A172 (cell line): ENCODE data around the gene PSMG3. TPM values are rescaled to one million over a fixed set of nuclear protein-coding genes. Genes with fewer than 3 reads are reported as not detected.
"Not testable (repeated sequence)": the region's sequence is repeated elsewhere in the genome, so short reads cannot be mapped to it uniquely, and the experiment has no call there.

Experiments
- DNase-seq: peaks from one replicate; pipeline ENCODE4 v3.0.0-alpha.2; 2015; ENCODE audit warnings: low spot score
- total RNA-seq: library from RNA; depleted of rRNA; stranded (reverse); fragments of >200 nt; shearing (Covaris generic); gene quantifications from 2 replicates; pipeline ENCODE4 v1.2.3, GENCODE V29; 2014

The PSMG3 gene
- total RNA-seq, 1 experiment from 2014 or later = 91.0 TPM

DNA sequence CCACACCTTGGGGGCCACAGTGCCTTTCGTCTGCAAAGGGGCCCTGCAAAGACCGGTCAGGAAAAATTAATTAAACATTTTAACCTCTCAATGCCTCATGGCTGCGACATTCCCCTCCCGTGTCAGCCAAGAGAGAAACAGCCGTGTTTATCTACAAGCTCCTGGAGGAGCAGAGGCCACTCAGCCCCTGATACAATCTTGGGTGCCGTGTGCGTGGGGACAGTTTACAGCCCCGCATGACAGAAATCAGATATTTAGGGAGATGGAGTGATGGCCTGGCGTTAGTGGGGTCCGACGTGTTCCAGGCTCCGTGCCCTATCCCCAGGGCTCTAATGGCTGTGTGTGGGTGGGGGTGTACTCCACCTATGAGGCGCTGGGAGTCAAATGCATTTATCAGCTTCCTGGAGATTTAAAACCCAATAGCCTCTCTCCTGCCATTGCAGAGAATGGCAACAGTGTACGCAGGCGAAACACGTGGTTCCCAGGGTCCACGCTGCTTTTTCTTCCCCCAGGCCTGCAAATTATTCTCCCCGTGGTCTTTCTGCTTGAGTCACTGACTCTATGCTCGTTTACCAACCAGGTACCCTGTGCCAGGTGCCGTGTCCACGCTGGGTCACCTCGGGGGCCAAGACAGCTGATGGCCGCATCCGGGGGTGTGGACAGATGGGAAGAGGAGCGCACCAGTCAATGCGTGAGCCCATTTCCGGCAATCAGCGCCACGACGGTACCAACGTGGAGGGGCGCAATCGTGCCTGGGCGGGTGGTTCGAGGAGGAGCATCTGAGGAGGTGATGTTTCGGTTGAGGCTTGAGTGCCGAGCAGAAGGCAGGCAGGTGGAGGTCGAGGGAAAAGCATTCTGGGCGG is 26.6 kb upstream of the PSMG3 start:
- DNase-seq = no peak

DNA sequence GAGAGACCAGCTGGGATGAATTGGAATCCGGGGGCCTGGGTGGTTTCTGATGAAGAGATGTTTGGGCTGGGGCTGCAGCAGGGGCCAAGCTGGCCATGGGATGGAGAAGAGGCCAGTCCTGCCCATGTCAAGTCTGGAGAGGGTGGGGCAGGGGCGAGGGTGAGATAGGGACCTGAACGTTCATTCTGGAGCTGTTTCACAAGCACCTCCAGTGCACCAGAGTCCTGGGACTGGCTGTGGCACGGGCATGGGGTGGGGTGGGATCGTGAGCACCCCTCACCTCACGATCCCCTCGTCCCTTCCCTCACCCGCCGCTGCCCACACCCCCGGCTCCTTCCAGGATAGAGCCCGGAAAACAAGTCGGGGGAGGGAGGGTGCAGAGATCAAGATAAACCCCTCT is 25.8 kb upstream of the PSMG3 start:
- DNase-seq = no peak

DNA sequence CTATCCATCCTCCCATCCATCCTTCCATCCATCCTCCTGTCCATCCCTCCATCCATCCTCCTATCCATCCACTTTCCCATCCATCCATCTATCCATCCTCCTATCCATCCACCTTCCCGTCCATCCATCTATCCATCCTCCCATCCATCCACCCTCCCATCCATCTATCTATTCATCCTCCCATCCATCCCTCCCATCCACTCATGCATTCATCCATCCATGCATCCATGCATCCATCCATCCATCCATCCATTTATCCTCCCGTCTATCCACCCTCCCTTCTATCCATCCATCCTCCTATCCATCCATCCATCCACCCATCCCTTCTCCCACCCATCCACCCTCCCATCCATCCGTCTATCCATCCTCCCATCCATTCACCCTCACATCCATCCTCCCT is 25.2 kb upstream of the PSMG3 start:
- no peak for DNase-seq

DNA sequence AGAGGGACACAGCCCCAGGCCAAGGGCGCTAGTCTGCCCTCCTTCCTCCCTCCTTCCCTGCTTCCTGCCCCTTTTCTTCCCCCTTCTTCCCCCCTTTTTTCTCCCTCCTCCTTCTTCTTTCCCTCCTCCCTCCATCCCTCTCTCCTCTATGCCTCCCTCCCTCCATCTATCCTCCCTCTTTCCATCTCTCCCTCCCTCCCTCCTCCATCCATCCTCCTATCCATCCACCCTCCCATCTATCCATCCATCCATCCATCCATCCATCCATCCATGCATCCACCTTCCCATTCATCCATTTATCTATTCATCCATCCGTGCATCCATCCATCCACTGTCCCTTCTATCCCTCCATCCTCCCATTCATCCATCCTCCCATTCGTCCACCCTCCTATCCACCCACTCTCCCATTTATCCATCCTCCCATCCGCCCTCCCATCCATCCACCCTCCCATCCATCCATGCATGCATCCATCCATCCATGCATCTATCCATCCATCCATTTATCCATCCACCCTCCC is 24.1 kb upstream of the PSMG3 start:
- no peak for DNase-seq

DNA sequence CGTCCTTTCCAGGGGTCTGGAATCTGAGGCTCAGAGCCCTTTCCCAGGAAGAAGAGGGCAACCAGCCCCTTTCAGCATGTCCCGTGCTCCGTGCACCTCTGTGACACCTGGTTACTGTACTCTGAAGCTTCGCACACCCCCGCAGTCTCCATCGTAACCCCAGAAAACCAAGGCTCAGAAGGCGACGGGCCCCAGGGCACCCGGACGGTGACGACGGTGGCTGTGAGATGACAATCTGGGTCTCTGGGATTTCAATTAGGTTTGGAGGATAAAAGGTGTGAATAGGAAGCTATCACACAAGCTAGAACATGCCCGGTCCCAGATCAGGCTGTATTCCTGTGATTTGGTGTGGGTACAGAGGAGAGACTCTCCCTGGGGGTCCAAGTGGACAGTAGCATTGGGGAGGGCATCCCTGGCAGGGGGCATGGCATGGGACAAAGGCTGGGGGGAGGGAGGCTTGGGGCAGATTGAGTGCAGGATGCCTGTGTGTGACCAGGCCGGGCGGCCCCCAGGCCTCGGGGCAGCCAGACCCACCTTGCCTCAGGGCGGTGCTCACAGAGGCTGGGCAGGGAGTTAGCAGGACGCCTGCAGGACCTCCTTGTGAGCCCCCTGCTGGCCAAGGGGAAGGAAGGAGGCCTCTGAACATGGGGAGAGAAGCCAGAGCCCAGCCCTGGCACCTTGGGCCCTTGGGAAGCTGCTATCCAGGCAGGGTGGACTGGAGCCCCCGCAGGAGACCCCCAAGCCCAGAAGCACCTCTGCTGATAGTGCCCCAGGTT is 23.4 kb upstream of the PSMG3 start:
- no peak for DNase-seq

DNA sequence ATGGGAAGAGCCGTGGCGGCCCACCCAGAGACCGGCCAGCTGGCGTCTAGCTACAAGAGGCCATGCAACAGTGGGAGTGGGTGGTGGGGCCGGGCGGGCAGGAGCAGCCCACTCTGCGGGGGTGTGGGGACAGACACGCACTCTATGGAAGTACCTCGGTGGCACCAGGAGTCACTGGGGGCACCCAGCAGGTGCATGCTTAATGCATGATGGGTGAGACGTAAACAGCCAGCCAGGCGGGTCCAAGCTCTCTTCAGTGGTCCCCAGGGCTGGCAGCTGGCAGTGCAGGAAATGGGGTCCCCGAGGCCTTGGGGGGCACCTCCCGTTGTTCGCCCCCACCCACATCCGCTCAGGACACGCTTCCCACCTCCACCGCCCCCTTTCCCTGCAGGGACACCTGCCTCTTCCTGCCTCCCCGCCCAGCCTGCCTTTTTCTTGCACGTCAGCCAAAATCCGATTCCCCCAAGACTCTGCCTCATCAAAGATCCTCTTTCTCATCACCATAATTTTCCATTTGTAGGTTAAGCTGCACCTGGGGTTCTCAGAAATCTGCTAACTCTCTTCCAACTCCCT is 22.6 kb upstream of the PSMG3 start:
- no peak for DNase-seq

DNA sequence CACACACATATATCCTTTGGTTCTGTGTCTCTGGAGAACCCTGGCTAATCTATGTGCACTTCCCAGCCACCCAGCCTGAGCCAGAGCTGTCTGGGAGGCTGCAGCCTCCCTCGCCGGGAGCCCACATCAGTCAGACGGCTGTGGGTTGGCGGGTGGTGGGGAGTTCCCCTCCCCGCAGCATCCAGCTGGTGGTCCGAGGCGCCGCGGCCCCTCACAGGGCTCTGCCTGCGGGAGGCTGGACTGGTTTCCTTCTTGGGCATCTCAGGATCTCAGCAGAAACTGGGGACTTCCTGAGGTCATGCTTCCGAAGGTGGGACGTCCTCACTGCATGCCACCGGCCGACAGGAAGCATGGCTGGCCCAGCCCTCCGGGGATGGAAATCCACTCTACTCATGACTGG is 22.0 kb upstream of the PSMG3 start:
- no peak for DNase-seq

DNA sequence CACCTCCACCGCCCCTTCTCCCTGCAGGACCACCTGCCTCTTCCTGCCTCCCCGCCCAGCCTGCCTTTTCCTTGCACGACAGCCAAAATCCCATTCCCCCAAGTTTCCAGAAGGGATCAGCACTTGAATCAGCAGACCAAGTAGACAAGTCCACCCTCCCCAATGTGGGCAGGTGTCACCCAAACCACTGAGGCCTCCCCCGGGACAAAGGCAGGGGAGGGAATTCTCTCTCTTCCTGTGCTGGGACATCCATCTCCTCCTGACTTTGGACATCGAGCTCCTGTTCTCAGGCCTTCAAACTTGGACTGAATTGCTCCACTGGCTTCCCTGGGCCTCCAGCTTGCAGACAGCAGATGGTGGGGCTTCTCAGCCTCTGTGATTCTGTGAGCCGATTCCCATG is 21.6 kb upstream of the PSMG3 start:
- no peak for DNase-seq

DNA sequence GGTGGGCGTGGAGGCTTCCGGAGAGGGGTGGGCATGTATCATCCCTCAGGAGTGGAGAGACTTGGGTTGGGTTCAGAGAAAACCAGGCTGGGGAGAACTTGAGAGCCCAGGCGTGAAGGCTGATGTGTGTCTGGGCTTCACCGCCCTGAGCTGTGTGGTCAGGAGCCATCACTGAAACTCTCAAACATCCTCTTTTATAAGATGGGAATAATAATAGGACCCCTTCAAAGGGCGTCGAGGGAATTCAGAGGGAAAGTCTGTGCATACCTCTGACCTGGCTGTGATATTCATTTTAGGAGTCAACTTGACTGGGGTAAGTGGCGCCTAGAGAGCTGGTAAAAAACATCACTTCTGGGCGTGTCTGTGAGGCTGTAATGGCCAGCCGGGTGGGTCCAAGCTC is 21.1 kb upstream of the PSMG3 start:
- DNase-seq = no peak

DNA sequence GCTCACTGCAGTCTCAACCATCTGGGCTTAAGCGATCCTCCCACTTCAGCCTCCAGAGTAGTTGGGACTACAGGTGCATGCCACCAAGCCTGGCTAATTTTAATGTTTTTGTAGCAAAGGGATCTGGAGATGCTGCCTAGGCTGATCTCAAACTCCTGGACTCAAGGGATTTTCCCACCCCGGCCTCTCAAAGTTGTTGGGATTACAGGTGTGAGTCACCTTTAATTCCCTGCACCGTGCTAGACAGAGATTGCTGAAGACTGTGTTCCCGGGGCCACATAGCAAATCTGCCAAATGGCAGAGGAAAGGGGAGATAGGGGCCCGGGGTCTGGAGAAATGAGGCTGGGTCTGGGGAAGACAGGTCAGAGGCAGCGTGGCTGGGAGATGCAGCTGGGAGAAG is 20.6 kb upstream of the PSMG3 start:
- peak; percentile 57 for DNase-seq

DNA sequence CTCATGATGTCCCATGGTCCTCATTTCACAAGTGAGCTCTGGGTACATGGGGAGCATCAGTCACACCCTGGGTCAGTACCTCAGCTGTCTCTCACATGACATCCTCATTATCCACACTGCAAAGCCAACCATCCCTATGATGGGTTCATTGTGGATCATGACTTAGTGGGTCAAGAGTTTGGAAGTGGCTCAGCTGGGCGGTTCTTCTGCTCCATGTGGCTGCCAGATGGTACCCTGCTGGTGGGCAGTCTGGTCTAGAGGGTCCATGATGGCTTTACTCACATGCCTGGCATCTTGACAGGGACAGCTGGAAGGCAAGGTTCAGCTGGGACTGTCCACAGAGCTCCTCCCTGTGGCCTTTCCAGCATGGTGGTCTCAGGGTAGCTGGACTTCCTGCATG is 19.1 kb upstream of the PSMG3 start:
- no peak for DNase-seq

DNA sequence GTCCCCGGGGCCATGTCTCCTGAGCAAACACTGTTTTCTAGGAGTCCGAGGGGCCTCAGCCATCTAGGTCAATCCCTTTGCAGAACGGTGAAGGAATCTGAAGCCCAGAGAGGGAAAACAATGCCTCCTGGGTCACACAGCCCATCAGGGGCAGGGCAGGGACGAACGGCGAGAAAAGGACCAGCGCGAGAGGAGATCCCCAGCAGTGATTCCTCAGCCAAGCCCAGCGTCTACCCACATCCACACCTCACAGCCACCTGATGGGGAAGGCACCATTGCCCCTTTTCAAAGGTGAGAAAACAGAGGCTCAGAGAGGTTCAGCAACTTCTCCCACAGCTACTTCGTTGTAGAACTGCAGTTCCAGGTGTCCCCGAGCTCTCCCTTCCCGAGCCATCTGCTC is 17.9 kb upstream of the PSMG3 start:
- no peak for DNase-seq

DNA sequence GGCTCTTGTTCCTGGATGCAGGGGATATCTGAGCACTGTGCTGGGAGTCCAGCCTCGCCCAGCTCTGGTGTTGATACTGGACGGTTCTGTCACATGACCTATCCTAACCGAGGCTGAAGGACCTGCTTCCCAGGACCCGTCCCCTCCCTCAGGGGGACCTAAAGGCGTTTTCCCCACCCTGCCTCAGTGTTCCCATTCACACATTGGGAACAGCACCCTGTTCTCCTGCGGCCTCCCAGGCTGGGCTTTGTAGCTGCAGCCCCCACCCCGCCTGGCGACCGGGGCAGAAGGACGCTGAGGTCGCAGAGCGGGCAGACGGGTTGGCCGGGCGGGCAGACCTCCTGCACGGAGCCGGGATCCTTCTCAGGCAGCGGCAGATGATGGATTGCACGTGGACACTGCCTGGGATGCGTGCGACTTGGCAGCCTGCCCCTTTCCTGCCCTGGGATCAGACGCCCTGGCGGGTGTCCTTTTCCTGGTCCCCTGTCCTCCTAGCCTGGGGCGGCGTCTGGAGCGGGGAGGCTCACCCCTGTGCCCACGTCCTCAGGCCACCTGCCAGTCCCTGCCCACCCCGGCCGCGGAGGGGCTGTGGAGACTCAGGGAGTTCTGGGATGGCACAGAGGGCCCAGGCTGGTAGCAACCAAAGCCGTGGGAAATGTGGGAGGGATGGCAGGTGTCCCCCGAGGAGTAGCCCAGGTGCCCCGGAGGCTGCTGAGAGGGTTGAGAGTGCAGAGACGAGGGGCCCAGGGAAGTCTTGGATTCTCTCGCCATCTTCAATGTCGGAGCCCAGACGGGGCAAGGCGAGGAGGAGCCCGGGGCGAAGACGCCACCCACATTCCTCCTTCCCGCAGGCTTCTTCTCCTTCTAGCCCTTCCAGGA is 17.2 kb upstream of the PSMG3 start:
- no peak for DNase-seq

DNA sequence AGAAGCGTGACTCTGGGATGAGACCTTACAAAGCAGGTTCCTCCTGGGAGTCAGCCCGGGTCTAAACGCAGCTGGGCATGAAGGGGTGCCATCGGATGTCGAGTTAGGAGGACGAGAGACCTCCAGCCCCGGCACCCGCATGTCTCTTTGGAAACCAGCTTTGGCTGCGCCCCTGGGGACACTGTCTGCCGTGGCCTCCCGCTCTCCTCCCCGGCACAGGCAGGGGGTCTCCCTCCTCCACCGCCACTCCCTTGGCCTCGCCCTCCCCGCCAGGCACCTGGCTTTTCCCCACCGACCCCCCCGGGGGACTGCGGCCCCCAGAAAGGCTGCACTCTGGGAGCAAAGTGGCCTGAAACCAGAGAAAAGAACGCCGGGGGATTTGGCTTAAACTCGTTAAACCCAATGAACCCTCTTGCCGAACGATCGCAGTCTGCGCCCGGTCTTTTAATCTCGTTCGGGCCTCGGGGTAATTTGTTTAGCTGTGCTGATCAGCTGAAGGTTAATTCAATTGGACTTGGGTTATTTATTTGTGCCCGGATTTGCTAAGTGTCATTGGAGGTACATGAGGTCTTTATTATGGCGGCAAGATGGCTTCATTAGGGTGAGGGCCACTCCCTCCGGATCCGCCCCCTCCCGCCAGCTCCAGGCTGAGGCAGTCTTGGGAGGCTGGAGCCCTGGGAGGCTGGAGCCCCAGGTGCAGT is 16.4 kb upstream of the PSMG3 start:
- no peak for DNase-seq

DNA sequence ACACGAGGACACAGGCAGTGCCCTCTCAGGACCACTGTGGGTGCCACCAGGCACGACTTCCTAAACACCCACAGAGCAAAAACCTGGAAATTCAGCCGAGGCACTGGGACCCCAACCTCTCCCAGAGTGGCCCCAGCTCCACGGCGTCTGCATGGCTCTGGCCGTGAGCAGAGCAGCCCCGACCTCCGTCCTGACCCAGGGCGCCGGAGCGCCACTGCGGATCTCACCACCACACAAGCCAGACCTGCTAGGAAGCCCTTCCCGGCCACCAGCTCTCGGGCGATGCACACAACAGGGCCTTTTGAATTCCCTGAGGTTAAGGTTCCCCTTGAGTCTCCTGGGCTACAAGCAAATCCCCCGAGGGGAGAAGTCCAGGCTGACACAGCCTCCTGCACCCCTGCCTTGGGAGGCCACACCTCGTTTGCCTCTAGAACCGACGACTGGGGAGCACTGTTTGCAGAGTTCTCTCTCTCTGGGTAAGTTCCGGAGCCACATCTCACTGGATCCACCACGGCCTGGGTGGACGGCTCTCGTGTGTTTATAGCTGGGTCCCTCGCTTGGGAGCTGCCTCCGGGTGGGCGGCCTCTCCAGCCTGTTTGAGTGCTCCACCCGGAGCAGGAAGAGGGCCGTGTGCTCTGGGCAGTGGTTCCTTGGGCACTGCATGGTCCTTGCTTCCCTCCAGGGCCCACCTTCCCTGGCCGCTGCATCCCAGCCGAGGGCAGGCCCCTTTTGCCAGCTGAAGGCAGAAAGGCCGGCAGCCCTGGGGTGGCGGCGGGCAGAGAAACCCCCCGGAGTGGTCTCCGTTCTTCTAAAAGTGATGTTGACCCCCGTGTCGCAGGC is 15.5 kb upstream of the PSMG3 start:
- DNase-seq = no peak

DNA sequence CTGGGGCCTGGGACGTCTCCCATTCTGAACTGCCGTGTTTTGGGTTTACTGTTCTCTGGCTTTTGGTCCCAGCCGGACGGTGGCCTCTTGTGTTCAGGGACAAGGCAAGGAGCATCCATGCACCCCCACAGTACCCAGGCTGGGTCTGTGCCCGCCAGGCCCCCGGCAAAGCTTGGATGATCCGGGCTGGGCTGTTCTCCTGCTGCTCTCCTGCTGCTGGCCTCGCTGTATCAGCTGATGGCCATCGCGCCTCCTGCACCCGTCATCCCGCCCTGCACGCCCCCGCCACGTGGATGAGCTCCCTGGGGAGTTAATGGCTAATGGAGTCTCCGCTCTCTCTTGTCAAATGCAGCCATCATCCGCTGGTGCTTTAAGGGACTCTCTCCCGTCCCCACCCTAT is 14.9 kb upstream of the PSMG3 start:
- no peak for DNase-seq

DNA sequence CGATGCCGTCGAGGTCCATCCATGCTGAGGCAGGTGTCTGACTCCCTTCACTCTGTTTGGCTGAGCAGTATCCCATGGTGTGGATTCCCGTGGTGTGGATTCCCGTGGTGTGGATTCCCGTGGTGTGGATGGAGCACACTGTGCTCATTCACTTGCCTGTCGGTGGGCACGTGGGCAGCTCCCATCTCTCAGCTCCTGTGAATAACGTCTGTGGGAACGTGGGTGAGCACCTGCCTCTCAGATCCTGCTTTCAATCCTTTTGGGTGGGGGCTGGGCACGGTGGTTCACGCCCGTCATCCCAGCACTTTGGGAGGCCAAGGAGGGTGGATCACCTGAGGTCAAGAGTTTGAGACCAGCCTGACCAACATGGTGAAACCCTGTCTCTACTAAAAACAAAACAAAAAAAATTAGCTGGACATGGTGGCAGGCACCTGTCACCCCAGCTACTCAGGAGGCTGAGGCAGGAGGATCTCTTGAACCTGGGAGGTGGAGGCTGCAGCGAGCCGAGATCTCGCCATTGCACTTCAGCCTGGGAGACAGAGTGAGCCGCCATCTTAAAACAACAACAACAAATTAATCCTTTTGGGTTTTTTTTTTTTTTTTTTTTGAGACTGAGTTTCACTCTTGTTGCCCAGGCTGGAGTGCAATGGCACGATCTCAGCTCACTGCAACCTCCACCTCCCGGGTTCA is 13.6 kb upstream of the PSMG3 start:
- DNase-seq = not testable (repeated sequence)

DNA sequence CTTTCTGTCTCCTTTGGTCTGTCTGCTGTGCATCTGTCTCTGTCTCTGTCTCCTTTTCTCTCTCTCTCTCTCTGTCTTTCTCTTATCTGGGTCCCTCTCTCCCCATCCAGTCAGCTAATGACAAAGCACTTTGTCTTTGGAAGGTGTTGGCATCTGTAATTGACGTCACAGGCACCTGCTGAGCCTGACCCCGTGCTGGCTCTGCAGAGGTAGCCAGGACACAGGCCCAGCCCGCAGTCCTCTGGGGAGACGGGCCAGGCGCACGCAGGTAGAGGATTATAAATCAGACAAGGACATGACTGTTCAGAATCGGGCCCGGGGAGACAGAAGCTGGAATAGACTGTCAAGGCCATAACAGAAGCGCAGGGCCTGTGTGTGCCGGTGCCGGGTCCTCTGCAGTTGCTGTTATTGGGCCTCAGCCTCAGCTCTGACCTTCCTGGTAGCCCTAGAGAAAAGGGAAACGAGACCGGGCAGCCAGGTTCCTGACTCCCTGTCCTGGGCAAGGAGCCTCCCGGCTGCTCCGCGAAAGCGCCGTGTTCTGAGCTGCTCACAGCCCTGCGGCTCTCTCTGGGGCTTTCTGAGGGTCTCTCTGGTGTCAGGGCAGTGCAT is 10.7 kb upstream of the PSMG3 start:
- DNase-seq = no peak
